Measurements from ENCODE around the gene PLCG1. TPM values are rescaled to one million over a fixed set of nuclear protein-coding genes. Genes with fewer than 3 reads are reported as not detected.

PLCG1 gene
- total RNA-seq, 4 donors from 2014 or later = 30.4 to 84.7 (median 47.8) TPM

GRCh38 chr20:41143354-41143753 is 6.0 kb downstream of the PLCG1 start:
- TF ChIP-seq, protein P1, sequence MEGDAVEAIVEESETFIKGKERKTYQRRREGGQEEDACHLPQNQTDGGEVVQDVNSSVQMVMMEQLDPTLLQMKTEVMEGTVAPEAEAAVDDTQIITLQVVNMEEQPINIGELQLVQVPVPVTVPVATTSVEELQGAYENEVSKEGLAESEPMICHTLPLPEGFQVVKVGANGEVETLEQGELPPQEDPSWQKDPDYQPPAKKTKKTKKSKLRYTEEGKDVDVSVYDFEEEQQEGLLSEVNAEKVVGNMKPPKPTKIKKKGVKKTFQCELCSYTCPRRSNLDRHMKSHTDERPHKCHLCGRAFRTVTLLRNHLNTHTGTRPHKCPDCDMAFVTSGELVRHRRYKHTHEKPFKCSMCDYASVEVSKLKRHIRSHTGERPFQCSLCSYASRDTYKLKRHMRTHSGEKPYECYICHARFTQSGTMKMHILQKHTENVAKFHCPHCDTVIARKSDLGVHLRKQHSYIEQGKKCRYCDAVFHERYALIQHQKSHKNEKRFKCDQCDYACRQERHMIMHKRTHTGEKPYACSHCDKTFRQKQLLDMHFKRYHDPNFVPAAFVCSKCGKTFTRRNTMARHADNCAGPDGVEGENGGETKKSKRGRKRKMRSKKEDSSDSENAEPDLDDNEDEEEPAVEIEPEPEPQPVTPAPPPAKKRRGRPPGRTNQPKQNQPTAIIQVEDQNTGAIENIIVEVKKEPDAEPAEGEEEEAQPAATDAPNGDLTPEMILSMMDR (IDR thresholded peaks at IDR 0.05) = no peak
- no peak for TF ChIP-seq POLR2A (IDR thresholded peaks at IDR 0.05)
- peaks cover 0 to 8% (median 0%) of the 10 kb centered on the region in 3 donors for H3K36me3 ChIP-seq
- H3K9me3 ChIP-seq = no peaks in the 10 kb centered on the region
- 51 to 58% methylated on average over 2 of the region's 2 CpGs for WGBS, 2 donors
- DNase-seq = no peak
- H3K27ac ChIP-seq = peak overlapping the region in 3 of 4 donors; percentile 65 to 98 (median 98)
- H3K4me3 ChIP-seq = no peak overlapping the region
- peaks cover 44 to 100% (median 75%) of the 10 kb centered on the region in 3 donors for H3K4me1 ChIP-seq
- H3K27me3 ChIP-seq = no peaks in the 10 kb centered on the region
- intact Hi-C loops (cut with DNase I) = no loop called here

DNA sequence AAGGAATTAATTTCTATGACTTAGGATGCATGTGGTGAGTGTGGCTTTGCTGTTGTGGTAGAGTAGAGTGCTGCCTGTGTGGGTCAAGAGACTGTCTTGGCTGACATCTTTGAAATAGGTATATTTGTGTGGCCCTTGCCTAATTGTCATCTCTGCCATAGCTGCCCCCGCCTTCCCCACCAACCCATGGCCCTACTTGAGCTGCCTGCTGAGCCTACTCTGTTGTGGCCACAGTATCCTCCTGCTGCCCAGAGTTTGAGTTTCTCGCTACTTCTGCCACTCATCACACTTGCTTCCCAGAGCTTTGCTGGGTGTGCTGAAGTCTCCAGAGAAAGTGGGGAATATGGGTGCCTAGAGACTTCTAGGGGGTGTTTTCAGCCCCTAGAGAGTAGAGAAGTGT is 8.0 kb downstream of the PLCG1 start:
- H3K27me3 ChIP-seq = no peaks in the 10 kb centered on the region
- peaks cover 0 to 8% (median 0%) of the 10 kb centered on the region in 3 donors for H3K36me3 ChIP-seq
- no peak for TF ChIP-seq POLR2A (IDR thresholded peaks at IDR 0.05)
- TF ChIP-seq, protein P1 (IDR thresholded peaks at IDR 0.05) = no peak
- no peak for DNase-seq
- peak overlapping the region; percentile 34 to 98 (median 74) for H3K27ac ChIP-seq
- intact Hi-C loops (cut with DNase I) = no loop called here
- peaks cover 42 to 100% (median 76%) of the 10 kb centered on the region in 3 donors for H3K4me1 ChIP-seq
- 100% methylated on average over 1 to 2 of the region's 2 CpGs for WGBS, 2 donors
- H3K4me3 ChIP-seq = no peak overlapping the region
- H3K9me3 ChIP-seq = no peaks in the 10 kb centered on the region

GRCh38 chr20:41145821-41146620 is 8.7 kb downstream of the PLCG1 start:
- H3K27ac ChIP-seq = peak overlapping the region; percentile 34 to 98 (median 74)
- intact Hi-C loops (cut with DNase I) = no loop called here
- H3K4me3 ChIP-seq = peak overlapping the region in 1 of 4 donors; percentile 16
- no peaks in the 10 kb centered on the region for H3K27me3 ChIP-seq
- no peak for TF ChIP-seq POLR2A (IDR thresholded peaks at IDR 0.05)
- TF ChIP-seq, protein P1 (IDR thresholded peaks at IDR 0.05) = no peak
- 51 to 53% methylated on average over 3 of the region's 12 CpGs for WGBS, 2 donors
- no peak for DNase-seq
- H3K4me1 ChIP-seq = peaks cover 38 to 100% (median 75%) of the 10 kb centered on the region in 3 donors
- H3K9me3 ChIP-seq = no peaks in the 10 kb centered on the region
- H3K36me3 ChIP-seq = peaks cover 0 to 8% (median 0%) of the 10 kb centered on the region in 3 donors

DNA sequence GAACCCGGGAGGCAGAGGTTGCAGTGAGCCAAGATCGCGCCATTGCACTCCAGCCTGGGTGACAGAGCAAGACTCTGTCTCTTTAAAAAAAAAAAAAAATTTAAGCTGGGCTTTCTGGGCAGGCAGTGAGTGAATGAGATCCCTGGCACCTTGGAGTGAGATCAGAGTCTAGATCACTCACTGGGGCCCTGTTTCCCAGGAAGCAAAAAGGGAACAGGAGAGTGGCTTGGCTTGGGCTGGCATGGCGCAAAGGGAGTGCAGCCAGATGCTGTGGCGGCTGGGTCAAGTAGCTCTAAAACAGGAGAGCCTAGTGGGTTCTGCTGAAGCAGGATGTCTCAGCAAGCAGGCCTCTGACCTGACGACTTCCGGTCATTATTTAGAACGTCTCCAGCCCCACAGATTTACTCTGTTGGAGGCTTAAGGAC is 10.4 kb downstream of the PLCG1 start:
- intact Hi-C loops (cut with DNase I) = no loop called here
- Histone ChIP-seq H3K4me1 (peaks cover 29 to 100% (median 72%) of the 10 kb centered on the region in 3 donors), H3K27ac (peak overlapping the region in 3 of 4 donors; percentile 65 to 98 (median 84)), H3K27me3 (no peaks in the 10 kb centered on the region), H3K36me3 (peaks cover 0 to 8% (median 0%) of the 10 kb centered on the region in 3 donors), H3K4me3 (no peak overlapping the region), H3K9me3 (no peaks in the 10 kb centered on the region)
- WGBS, 2 donors = 68 to 71% methylated on average over 4 to 8 of the region's 8 CpGs
- DNase-seq = no peak
- TF ChIP-seq POLR2A (IDR thresholded peaks at IDR 0.05) = no peak
- TF ChIP-seq, protein P1 (IDR thresholded peaks at IDR 0.05) = no peak

GRCh38 chr20:41148942-41149341 is 11.6 kb downstream of the PLCG1 start:
- Histone ChIP-seq H3K27ac (peak overlapping the region in 2 of 4 donors; percentile 38 to 65), H3K4me3 (no peak overlapping the region), H3K36me3 (peaks cover 0 to 8% (median 0%) of the 10 kb centered on the region in 3 donors), H3K27me3 (no peaks in the 10 kb centered on the region), H3K9me3 (no peaks in the 10 kb centered on the region), H3K4me1 (peaks cover 29 to 100% (median 75%) of the 10 kb centered on the region in 3 donors)
- DNase-seq = no peak
- TF ChIP-seq, protein P1 (IDR thresholded peaks at IDR 0.05) = no peak
- no peak for TF ChIP-seq POLR2A (IDR thresholded peaks at IDR 0.05)
- intact Hi-C loops (cut with DNase I) = no loop called here
- 68 to 79% methylated on average over 5 of the region's 5 CpGs for WGBS, 2 donors
